Right cardiac atrium (tissue), 5 donors: ENCODE results near the gene GIMAP4. TPM values are rescaled to one million over a fixed set of nuclear protein-coding genes. Genes with fewer than 3 reads are reported as not detected.
"Not testable (repeated sequence)": the region's sequence is repeated elsewhere in the genome, so short reads cannot be mapped to it uniquely, and the experiment has no call there.

Experiments
- ATAC-seq, 2 donors: fragments of 200-7000 bp; cut with Tn5 transposase; one replicate each; pipeline versions ENCODE4 v1.8.0 to v1.9.1; 2020; ENCODE audit warnings: moderate library complexity in 2 of 2, mild to moderate bottlenecking in 1 of 2
- DNase-seq, 3 donors: peaks; one replicate each; pipeline ENCODE4 v3.0.0-alpha.2; 2020
- H3K27ac ChIP-seq: one replicate; pipeline ENCODE4 v1.5.1; 2013; ENCODE audit warnings: mild to moderate bottlenecking, low read length, control low read depth, moderate library complexity
- H3K27me3 ChIP-seq: one replicate; pipeline ENCODE4 v1.6.1; 2013; ENCODE audit not compliant: control insufficient read depth, insufficient read depth
- H3K4me1 ChIP-seq: one replicate; pipeline ENCODE4 v1.6.1; 2013; ENCODE audit warnings: low read length; ENCODE audit not compliant: control insufficient read depth, insufficient read depth
- H3K4me3 ChIP-seq: one replicate; pipeline ENCODE4 v1.5.1; 2013; ENCODE audit warnings: low read length, control low read depth
- H3K9me3 ChIP-seq: one replicate; pipeline ENCODE4 v1.6.1; 2013; ENCODE audit warnings: low read length; ENCODE audit not compliant: control insufficient read depth
- WGBS: extraction: QIAGEN DNeasy Blood & Tissue Kit; methylation state at CpG from one replicate; pipeline ENCODE4 v1.1.7; 2013; 5-methylcytosine and 5-hydroxymethylcytosine counted together
- intact Hi-C, 4 donors: fragments of 100-400 bp; cut with DNase I; formaldehyde crosslinking; loops; one replicate each; pipeline versions ENCODE4 v1.11.0 to v1.14.0; 2022 to 2023
- polyA plus RNA-seq: library from polyadenylated mRNA; stranded (reverse); fragments of 200-250 nt; gene quantifications from one replicate; pipeline ENCODE4 v1.2.3, GENCODE V29; 2013
- total RNA-seq, 4 donors: library from RNA; stranded (reverse); fragmentation: NEBNext Ultra II Directional; extraction: Animal tissue kit (Norgen Biotek cat#: 25700); gene quantifications; one replicate each; pipeline ENCODE4 v1.2.1, GENCODE V29; 2021
- donor health status: healthy with polysubstance abuse.
- donor health status: DM: no; HTN: yes; CAD: no.
- donor health status: DM: no; HTN: no; CAD: no.
- donor health status: DM: no; HTN: yes; CAD: no; lungs with severe emphysema.
- donor health status: DM: yes; HTN: yes; CAD: no.

Gene GIMAP4
- total and polyA plus RNA-seq, 5 donors = 20.2 to 44.8 (median 25.9) TPM

GRCh38 chr7:150613880-150614279, 46.7 kb downstream of the GIMAP4 start:
- no peak for DNase-seq
- no peaks in the 10 kb centered on the region for H3K27me3 ChIP-seq
- ATAC-seq = no peak
- H3K27ac ChIP-seq = no peak overlapping the region
- 58% methylated on average over 1 of the region's 1 CpG for WGBS
- intact Hi-C loops = no loop called here
- H3K4me3 ChIP-seq = no peak overlapping the region
- no peaks in the 10 kb centered on the region for H3K4me1 ChIP-seq
- H3K9me3 ChIP-seq = no peaks in the 10 kb centered on the region

GRCh38 chr7:150614426-150614825, 47.2 kb downstream of the GIMAP4 start:
- H3K27me3 ChIP-seq, intact Hi-C loops, H3K27ac ChIP-seq, DNase-seq, H3K9me3 ChIP-seq, ATAC-seq, H3K4me3 ChIP-seq, H3K4me1 ChIP-seq: not testable (repeated sequence)
- WGBS = 73% methylated on average over 1 of the region's 1 CpG

GRCh38 chr7:150615221-150615755, 48.1 kb downstream of the GIMAP4 start:
- H3K4me3 ChIP-seq, H3K27me3 ChIP-seq, H3K4me1 ChIP-seq, ATAC-seq, DNase-seq, H3K9me3 ChIP-seq, H3K27ac ChIP-seq, intact Hi-C loops: not testable (repeated sequence)
- WGBS = 75% methylated on average over 5 of the region's 5 CpGs

GRCh38 chr7:150620061-150620460, 52.9 kb downstream of the GIMAP4 start:
- no peak for DNase-seq
- no peak overlapping the region for H3K4me3 ChIP-seq
- H3K27ac ChIP-seq = no peak overlapping the region
- H3K9me3 ChIP-seq = no peaks in the 10 kb centered on the region
- no peak for ATAC-seq
- intact Hi-C loops = loop anchor here in 1 of 4 donors (10.0 kb wide), 1 partner anchor 135 kb away; no protein-coding TSS in a partner anchor
- 86% methylated on average over 3 of the region's 3 CpGs for WGBS
- H3K4me1 ChIP-seq = no peaks in the 10 kb centered on the region
- no peaks in the 10 kb centered on the region for H3K27me3 ChIP-seq

GRCh38 chr7:150620617-150621371, 53.6 kb downstream of the GIMAP4 start:
- ATAC-seq (no peak), DNase-seq (no peak)
- no peak overlapping the region for H3K4me3 ChIP-seq
- no peaks in the 10 kb centered on the region for H3K27me3 ChIP-seq
- intact Hi-C loops = loop anchor here in 1 of 4 donors (10.0 kb wide), 1 partner anchor 134 kb away; no protein-coding TSS in a partner anchor
- WGBS = 79% methylated on average over 3 of the region's 3 CpGs
- peak overlapping the region; percentile 35 for H3K27ac ChIP-seq
- no peaks in the 10 kb centered on the region for H3K4me1 ChIP-seq
- H3K9me3 ChIP-seq = no peaks in the 10 kb centered on the region

- Histone ChIP-seq H3K4me3 (no peak overlapping the region), H3K4me1 (peaks cover under 1% of the 10 kb centered on the region), H3K9me3 (no peaks in the 10 kb centered on the region), H3K27me3 (no peaks in the 10 kb centered on the region), H3K27ac (no peak overlapping the region)
- no peak for ATAC-seq
- no peak for DNase-seq
- intact Hi-C loops = loop anchor here in 1 of 4 donors (10.0 kb wide), 1 partner anchor 133 kb away; no protein-coding TSS in a partner anchor
- WGBS = 65% methylated on average over 1 of the region's 1 CpG
These were observed 54.2 kb downstream of the GIMAP4 start for GRCh38 chr7:150621376-150621775.

Other genes with a start within 250 kb of the GIMAP4 start
- gene LRRC61, start 244.0 kb upstream of the GIMAP4 start, total RNA-seq = 1 to 10 TPM; 5.7 to 8.0 (median 6.2) TPM
- 4.4 TPM for gene LRRC61, start 244.0 kb upstream of the GIMAP4 start, polyA plus RNA-seq
- gene ACTR3C, start 243.8 kb upstream of the GIMAP4 start, total RNA-seq = 1 to 10 TPM; 4.5 to 7.4 (median 5.5) TPM
- 4.2 TPM for gene ACTR3C, start 243.8 kb upstream of the GIMAP4 start, polyA plus RNA-seq
- 100 to 1,000 TPM; 111 to 195 (median 174) TPM for gene RARRES2, start 225.8 kb upstream of the GIMAP4 start, total RNA-seq
- gene RARRES2, start 225.8 kb upstream of the GIMAP4 start, polyA plus RNA-seq = 193 TPM
- gene REPIN1, start 198.6 kb upstream of the GIMAP4 start, total RNA-seq = 100 to 1,000 TPM in 3 of 4 donors, 10 to 100 TPM in 1; 98.2 to 116 (median 107) TPM
- 70.6 TPM for gene REPIN1, start 198.6 kb upstream of the GIMAP4 start, polyA plus RNA-seq
- 1 to 10 TPM; 5.1 to 6.5 (median 5.8) TPM for gene ZNF775, start 188.1 kb upstream of the GIMAP4 start, total RNA-seq
- gene ZNF775, start 188.1 kb upstream of the GIMAP4 start, polyA plus RNA-seq = 4.5 TPM
- 10 to 100 TPM; 11.4 to 21.0 (median 12.4) TPM for gene GIMAP8, start 116.8 kb upstream of the GIMAP4 start, total RNA-seq
- 12.2 TPM for gene GIMAP8, start 116.8 kb upstream of the GIMAP4 start, polyA plus RNA-seq
- 10 to 100 TPM; 13.7 to 25.5 (median 14.0) TPM for gene GIMAP7, start 52.5 kb upstream of the GIMAP4 start, total RNA-seq
- 36.1 TPM for gene GIMAP7, start 52.5 kb upstream of the GIMAP4 start, polyA plus RNA-seq
- 10 to 100 TPM; 22.1 to 29.1 (median 22.9) TPM for gene GIMAP6, start 65.0 kb downstream of the GIMAP4 start, total RNA-seq
- 14.6 TPM for gene GIMAP6, start 65.0 kb downstream of the GIMAP4 start, polyA plus RNA-seq
- 1 to 10 TPM; 4.5 to 8.3 (median 6.5) TPM for gene GIMAP2, start 118.3 kb downstream of the GIMAP4 start, total RNA-seq
- 4.1 TPM for gene GIMAP2, start 118.3 kb downstream of the GIMAP4 start, polyA plus RNA-seq
- 1 to 10 TPM; 3.3 to 6.7 (median 4.5) TPM for gene GIMAP1, start 149.2 kb downstream of the GIMAP4 start, total RNA-seq
- 7.8 TPM for gene GIMAP1, start 149.2 kb downstream of the GIMAP4 start, polyA plus RNA-seq
- 10 to 100 TPM in 3 of 4 donors, 1 to 10 TPM in 1; 9.3 to 24.2 (median 11.1) TPM for gene GIMAP5, start 170.0 kb downstream of the GIMAP4 start, total RNA-seq
- 22.3 TPM for gene GIMAP5, start 170.0 kb downstream of the GIMAP4 start, polyA plus RNA-seq
- 100 to 1,000 TPM; 101 to 344 (median 237) TPM for gene TMEM176B, start 233.0 kb downstream of the GIMAP4 start, total RNA-seq
- gene TMEM176B, start 233.0 kb downstream of the GIMAP4 start, polyA plus RNA-seq = 114 TPM
- gene TMEM176A, start 233.4 kb downstream of the GIMAP4 start, total RNA-seq = 100 to 1,000 TPM in 2 of 4 donors, 10 to 100 TPM in 2; 50.8 to 167 (median 126) TPM
- 51.6 TPM for gene TMEM176A, start 233.4 kb downstream of the GIMAP4 start, polyA plus RNA-seq